GM21529 (cell line): ENCODE measurements around the gene ATP6V1G3.
"Not testable (repeated sequence)": the region's sequence is repeated elsewhere in the genome, so short reads cannot be mapped to it uniquely, and the experiment has no call there.

Source experiments
- ATAC-seq: cut with Tn5 transposase; IDR thresholded peaks from one replicate; pipeline ENCODE4 v1.9.1; 2021; ENCODE audit not compliant: unreplicated experiment

Gene ATP6V1G3, protein sequence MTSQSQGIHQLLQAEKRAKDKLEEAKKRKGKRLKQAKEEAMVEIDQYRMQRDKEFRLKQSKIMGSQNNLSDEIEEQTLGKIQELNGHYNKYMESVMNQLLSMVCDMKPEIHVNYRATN

GRCh38 chr1:198540580-198540979 lies at the start of gene ATP6V1G3:
TSS of gene ATP6V1G3 (minus strand) at chr1:198540680. CDS start at chr1:198540650, 30 bp downstream.
- no peak for ATAC-seq

DNA sequence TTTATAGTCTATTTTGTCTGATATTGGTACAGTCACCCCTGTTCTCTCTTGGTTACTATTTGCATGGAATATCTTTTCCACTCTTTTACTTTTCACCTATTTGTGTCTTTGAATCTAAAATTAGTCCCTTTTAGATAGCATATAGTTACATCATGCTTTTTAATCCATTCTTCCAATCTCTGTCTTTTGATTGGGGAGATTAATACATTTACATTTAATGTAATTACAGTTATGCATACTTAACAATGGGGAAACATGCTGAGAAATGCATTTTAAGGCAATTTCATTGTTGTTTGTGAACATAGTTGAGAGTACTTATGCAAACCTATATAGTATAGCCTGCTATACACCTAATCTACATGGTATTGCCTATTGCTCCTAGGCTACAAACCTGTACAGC lies 48.4 kb upstream of the ATP6V1G3 start:
- ATAC-seq = no peak

GRCh38 chr1:198584163-198584562 lies 43.7 kb upstream of the ATP6V1G3 start:
- no peak for ATAC-seq

GRCh38 chr1:198583209-198583802 lies 42.8 kb upstream of the ATP6V1G3 start:
- not testable (repeated sequence) for ATAC-seq

DNA sequence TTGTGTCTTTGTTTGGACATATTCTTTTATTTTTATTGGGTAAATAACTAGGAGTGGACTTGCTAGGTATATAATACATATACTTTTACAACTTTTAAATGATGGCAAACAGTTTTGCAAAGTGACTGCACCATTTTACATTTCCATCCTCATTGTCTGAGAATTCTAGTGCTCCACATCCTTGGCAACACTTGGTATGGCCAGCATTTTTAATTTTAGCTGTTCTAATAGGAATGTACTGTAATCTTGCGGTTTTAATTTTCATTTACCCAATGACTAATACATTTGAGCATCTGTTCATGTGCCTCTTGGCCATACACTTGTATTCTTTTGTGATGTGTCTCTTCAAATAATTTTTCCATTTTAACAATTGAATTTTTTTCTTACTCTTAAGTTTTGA lies 37.0 kb upstream of the ATP6V1G3 start:
- ATAC-seq = no peak

DNA sequence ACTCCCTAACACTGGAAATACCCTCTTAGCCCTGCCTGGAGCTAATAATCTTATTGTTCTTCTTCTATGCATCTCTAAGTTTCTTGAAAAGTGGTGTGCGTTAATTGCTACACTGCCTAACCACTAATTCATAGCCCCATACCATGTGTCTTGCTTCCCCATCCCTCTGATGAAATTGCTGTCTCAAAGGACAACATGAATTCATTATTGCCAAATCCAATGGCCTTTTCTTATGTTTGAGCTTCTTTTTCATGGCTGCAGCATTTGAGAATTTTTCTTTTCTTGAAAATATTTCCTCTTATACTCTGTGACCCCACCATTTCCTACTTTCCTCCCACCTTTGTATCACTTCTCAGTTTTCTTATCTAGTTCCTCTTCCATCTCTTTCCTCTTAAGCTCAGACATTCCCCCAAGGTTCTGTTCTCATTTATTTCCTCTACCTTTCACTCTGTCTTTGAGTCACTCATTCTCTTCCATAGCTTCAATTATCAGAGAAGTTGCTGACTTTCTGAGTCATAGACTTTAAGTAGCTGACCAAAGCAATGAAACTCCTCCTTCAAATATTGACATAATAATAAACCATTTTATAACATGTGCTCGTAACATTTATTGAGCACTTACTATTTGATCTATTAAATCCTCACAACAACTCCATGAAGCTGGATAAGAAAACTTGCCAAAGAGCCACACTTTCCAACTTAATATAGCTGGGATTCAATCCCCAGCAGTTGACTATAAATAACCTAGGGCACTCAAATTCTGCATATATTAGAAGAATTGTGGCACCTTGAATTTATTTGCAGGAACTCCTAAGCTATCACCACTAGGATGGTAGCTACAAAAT lies 35.5 kb upstream of the ATP6V1G3 start:
- peak; percentile 81 for ATAC-seq

DNA sequence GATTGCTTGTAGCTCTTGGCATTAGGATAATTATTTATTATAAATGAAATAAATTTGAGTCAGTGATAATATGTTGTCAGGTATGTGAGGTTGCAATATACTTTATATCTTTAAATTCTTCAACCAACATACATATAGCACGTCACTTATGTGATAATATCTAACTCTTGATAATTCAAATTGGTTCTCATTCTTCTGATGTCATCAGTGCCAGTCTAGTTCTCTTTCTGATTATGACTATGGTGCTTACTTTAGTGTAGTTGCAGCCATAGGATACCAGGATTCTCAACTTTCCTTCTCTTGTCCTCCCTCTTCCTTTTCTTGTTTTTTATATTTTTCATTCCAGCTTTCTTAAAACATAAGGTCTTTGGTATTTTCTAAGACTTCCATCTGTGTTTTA lies 34.8 kb upstream of the ATP6V1G3 start:
- no peak for ATAC-seq

- no peak for ATAC-seq
Observed at GRCh38 chr1:198574325-198574724, 33.8 kb upstream of the ATP6V1G3 start.

- no peak for ATAC-seq
Observed at GRCh38 chr1:198564716-198565115, 24.2 kb upstream of the ATP6V1G3 start.

DNA sequence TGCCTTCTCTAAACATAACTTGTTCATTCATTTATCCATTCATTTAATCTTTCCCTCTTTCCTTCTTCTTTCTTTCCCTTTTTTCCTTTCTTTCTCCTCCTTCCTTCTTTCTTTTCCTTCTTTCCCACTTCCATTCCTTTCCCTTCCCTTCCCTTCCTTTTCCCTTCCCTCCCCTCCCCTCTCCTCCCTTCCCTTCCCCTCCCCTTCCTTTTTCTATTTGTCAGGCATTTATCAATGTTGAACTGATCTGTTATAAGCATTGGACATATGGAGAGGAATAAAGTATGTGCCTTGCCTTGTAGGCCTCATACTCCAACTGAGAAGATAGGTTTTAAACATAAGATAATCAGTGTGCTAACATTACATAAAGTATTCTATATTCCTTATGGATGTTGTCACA lies 23.7 kb upstream of the ATP6V1G3 start:
- no peak for ATAC-seq

- no peak for ATAC-seq
Observed at GRCh38 chr1:198563583-198563982, 23.1 kb upstream of the ATP6V1G3 start.

DNA sequence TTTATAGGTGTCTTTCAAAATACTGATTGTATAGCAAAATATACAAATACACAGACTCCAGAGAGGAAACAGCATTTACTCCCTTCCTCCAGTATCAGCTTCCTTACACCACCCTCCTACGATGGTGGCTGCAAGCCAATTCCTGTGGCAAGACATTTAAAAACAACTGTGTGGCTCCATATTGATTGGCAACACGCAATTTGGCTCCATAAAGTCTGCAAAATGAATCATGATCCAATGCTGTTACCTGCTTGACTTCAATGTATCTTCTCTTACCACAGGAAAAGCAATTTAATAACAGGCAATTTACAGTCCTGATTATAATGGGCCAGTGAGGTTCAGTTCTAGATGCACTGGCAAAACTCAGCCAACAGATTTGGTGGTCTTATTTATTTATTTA lies 19.7 kb upstream of the ATP6V1G3 start:
- no peak for ATAC-seq

- no peak for ATAC-seq
Observed at GRCh38 chr1:198559362-198559761, 18.9 kb upstream of the ATP6V1G3 start.

DNA sequence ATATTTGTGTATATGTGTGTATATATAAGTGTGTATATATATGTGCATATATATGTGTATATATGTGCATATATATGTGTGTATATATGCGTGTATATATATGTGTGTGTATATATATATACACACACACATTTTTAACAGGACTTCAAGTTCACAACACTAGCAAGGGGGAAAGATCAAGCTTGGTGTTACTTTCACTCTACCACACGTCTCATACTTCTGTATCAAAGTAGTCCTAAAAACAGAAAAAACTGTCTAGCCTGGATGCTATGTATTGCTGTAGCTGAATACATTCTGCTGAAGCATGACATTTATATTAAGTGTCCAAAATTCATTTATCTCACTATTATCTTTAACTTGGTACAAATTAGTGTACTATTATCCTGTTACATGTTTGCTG lies 17.9 kb upstream of the ATP6V1G3 start:
- no peak for ATAC-seq

GRCh38 chr1:198556971-198557370 lies 16.5 kb upstream of the ATP6V1G3 start:
- peak; percentile 90 for ATAC-seq

DNA sequence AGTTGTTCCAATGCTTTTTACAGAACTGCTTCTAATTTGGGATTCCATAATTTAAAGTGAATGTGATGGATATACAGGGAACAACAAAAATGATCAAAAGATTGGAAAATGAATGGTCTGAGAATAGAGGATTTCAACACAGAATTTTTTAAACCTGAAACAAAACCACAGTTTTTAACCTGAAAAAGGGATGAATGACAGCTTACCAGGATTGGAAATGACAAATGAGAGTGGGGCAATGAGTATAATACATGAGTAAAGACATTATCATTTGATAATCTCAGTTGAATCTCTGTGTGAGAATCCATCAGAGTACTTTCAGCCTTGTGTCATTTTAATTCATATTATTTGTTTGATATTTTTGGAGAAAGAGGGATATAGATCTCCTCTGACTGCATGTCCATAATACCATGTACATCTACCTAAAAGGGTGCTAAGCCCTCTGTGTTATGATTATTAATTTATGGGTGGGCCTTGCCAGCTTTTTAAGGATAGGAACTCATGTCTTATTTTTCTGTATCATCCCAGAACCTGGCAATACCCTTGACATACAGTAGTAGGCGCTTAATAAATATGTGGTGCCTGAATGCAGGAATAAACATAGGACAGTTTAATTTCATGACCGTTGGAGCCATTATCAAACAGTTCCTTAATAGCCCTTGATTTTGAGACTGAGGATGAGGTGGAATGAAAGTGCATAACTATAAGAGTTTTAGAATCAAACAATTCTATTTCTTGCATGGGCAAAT lies 12.4 kb upstream of the ATP6V1G3 start:
- no peak for ATAC-seq

- ATAC-seq = no peak
Observed at GRCh38 chr1:198550941-198551524, 10.6 kb upstream of the ATP6V1G3 start.

- ATAC-seq = peak; percentile 87
Observed at GRCh38 chr1:198549866-198550265, 9.4 kb upstream of the ATP6V1G3 start.

GRCh38 chr1:198548890-198549289 lies 8.4 kb upstream of the ATP6V1G3 start:
- ATAC-seq = no peak

DNA sequence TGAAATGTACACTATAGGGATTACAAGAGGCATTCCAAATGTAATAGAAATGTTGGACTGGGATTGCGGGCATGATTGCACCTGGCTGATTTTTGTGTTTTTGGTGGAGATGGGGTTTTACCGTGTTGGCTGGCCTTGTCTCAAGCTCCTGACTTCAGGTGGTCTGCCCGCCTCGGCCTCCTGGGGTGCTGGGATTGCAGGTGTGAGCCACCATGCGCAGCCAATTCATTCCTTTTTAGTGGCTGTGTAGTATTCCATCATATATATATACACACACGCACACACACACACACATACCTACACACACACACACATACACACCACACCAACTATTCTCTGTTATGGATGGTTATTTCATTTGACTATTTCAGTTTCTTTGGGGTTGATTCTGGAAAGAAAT lies 4.7 kb upstream of the ATP6V1G3 start:
- ATAC-seq = no peak

DNA sequence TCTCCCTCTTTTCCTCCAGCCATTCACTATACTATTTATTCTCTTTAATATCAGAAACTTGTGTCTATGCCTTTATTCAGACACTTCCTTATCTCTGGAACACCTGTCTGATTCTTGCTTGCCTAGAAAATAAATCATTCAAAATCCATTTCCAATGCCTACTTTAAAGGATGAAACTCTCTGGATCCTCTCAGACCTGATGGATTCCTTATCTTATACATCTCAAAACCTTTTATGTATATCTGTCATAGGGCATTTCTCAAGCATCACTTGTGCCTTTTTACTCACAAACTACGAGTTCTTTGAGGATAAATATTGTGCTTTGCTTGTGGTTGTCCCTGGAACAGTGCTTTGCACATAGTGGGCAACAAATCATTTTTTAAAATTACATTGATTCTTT lies 3.8 kb upstream of the ATP6V1G3 start:
- ATAC-seq = no peak
